OCI-LY1 (cell line): ENCODE data around the gene ASPSCR1.

Experiments
- H2AFZ ChIP-seq: fragments of 200-600 bp; sonication (generic), shearing (Covaris generic); 2 replicates; pipeline ENCODE4 v1.6.0; 2014; ENCODE audit warnings: antibody characterized with exemption, mild to moderate bottlenecking, low read length
- H3F3A ChIP-seq: fragments of 200-600 bp; sonication (generic), shearing (Covaris generic); 2 replicates; pipeline ENCODE4 v1.6.0; 2014; ENCODE audit warnings: mild to moderate bottlenecking, antibody characterized with exemption, low read length, moderate library complexity; ENCODE audit not compliant: insufficient read depth
- H3K27ac ChIP-seq: fragments of 200-600 bp; sonication (generic); 2 replicates; pipeline ENCODE4 v1.5.1; 2014; ENCODE audit warnings: low read length, mixed run types, mild to moderate bottlenecking, low read depth; ENCODE audit not compliant: poor library complexity, severe bottlenecking
- H3K27me3 ChIP-seq: fragments of 200-600 bp; sonication (generic); 2 replicates; pipeline ENCODE4 v1.6.0; 2014; ENCODE audit warnings: antibody characterized with exemption, mild to moderate bottlenecking, low read length, moderate library complexity; ENCODE audit not compliant: insufficient read depth
- H3K36me3 ChIP-seq: fragments of 200-600 bp; sonication (generic); 2 replicates; pipeline ENCODE4 v1.6.1; 2014; ENCODE audit warnings: mild to moderate bottlenecking, antibody characterized with exemption, low read length, moderate library complexity, mixed read lengths; ENCODE audit not compliant: insufficient read depth
- H3K4me1 ChIP-seq: fragments of 200-600 bp; sonication (generic); 2 replicates; pipeline ENCODE4 v1.5.1; 2014; ENCODE audit warnings: mild to moderate bottlenecking, low read length, moderate library complexity; ENCODE audit not compliant: insufficient read depth, severe bottlenecking
- H3K4me2 ChIP-seq: fragments of 200-600 bp; sonication (generic), shearing (Covaris generic); 2 replicates; pipeline ENCODE4 v1.6.1; 2014; ENCODE audit warnings: low read length
- H3K4me3 ChIP-seq: fragments of 200-600 bp; sonication (generic); 2 replicates; pipeline ENCODE4 v1.5.1; 2014; ENCODE audit warnings: low read length, low read depth, mild to moderate bottlenecking, mixed read lengths; ENCODE audit not compliant: poor library complexity, severe bottlenecking
- H3K79me2 ChIP-seq: fragments of 200-600 bp; shearing (Covaris generic); 2 replicates; pipeline ENCODE4 v1.6.1; 2016; ENCODE audit warnings: mixed run types, low read length, mixed read lengths; ENCODE audit not compliant: insufficient read depth
- H3K9ac ChIP-seq: fragments of 200-600 bp; sonication (generic), shearing (Covaris generic); 2 replicates; pipeline ENCODE4 v1.6.1; 2014; ENCODE audit warnings: mild to moderate bottlenecking, low read length, mixed read lengths
- H3K9me2 ChIP-seq: fragments of 200-600 bp; sonication (generic), shearing (Covaris generic); 2 replicates; pipeline ENCODE4 v1.6.1; 2014; ENCODE audit warnings: low read depth, mild to moderate bottlenecking, low read length, mixed read lengths
- H3K9me3 ChIP-seq: fragments of 200-600 bp; shearing (Covaris generic); 2 replicates; pipeline ENCODE4 v1.6.1; 2014; ENCODE audit warnings: low read length, mixed read lengths
- H4K20me1 ChIP-seq: fragments of 200-600 bp; sonication (generic), shearing (Covaris generic); 2 replicates; pipeline ENCODE4 v1.6.0; 2016; ENCODE audit warnings: mild to moderate bottlenecking, low read length; ENCODE audit not compliant: insufficient read depth
- EZH2 ChIP-seq: fragments of 200-600 bp; sonication (generic), shearing (Covaris generic); IDR thresholded peaks from 2 replicates; pipeline ENCODE4 v1.8.0; 2017; ENCODE audit warnings: borderline replicate concordance, mixed run types, mild to moderate bottlenecking, antibody characterized with exemption, low read length, moderate library complexity, mixed read lengths
- TF ChIP-seq, protein P1 (sequence below): fragments of 200-600 bp; sonication (generic), shearing (Covaris generic); IDR thresholded peaks from 2 replicates; pipeline ENCODE4 v1.5.1; 2017; ENCODE audit warnings: mild to moderate bottlenecking, antibody characterized with exemption, low read length, moderate library complexity, mixed read lengths

ASPSCR1 gene

DNA sequence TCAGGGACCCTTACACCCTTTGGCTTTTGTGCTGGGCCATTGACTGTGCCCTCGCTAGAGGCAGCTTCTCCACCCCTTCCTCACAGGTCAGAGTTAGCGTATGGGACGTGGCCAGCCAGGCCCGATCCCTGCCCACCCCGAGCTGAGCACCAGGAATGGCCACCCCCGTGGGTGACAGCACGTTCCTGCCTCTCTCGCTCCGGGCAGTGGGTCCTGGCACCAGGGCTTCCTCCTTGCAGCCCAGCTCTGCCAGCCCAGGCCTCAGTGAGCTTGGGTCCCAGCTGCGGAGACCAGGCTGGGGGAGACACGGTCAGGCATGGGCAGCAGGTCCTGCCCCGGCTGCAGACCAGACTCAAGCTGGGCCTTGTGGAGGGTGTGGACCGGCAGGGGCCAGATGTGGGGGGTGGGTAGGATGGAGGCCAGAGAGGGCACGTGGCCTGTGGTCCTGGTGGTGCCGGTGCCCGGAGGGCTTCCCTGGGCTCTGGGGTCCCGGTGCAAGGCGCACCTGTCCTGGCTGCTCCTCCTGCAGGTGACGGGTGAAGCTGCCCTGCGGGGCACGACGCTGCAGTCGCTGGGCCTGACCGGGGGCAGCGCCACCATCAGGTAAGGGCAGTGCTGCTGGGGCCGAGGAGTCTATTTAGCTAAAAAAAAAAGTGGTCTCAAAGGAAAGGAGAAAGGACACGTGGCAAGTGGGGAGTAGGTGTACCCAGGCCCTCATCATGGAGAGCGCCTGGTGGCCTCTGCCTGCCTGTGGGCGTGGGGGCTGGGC lies 18.2 kb downstream of the ASPSCR1 start:
- Histone ChIP-seq H3K9me3 (no peaks in the 10 kb centered on the region), H3K79me2 (no peaks in the 10 kb centered on the region), H3K36me3 (no peaks in the 10 kb centered on the region), H3K4me1 (no peaks in the 10 kb centered on the region), H3F3A (no peaks in the 10 kb centered on the region), H4K20me1 (no peaks in the 10 kb centered on the region), H2AFZ (no peak overlapping the region), H3K4me2 (no peak overlapping the region), H3K27ac (no peak overlapping the region), H3K9me2 (no peaks in the 10 kb centered on the region), H3K27me3 (no peaks in the 10 kb centered on the region), H3K9ac (no peak overlapping the region), H3K4me3 (no peak overlapping the region)
- no peak for TF ChIP-seq EZH2
- TF ChIP-seq, protein P1, sequence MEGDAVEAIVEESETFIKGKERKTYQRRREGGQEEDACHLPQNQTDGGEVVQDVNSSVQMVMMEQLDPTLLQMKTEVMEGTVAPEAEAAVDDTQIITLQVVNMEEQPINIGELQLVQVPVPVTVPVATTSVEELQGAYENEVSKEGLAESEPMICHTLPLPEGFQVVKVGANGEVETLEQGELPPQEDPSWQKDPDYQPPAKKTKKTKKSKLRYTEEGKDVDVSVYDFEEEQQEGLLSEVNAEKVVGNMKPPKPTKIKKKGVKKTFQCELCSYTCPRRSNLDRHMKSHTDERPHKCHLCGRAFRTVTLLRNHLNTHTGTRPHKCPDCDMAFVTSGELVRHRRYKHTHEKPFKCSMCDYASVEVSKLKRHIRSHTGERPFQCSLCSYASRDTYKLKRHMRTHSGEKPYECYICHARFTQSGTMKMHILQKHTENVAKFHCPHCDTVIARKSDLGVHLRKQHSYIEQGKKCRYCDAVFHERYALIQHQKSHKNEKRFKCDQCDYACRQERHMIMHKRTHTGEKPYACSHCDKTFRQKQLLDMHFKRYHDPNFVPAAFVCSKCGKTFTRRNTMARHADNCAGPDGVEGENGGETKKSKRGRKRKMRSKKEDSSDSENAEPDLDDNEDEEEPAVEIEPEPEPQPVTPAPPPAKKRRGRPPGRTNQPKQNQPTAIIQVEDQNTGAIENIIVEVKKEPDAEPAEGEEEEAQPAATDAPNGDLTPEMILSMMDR, result no peak

DNA sequence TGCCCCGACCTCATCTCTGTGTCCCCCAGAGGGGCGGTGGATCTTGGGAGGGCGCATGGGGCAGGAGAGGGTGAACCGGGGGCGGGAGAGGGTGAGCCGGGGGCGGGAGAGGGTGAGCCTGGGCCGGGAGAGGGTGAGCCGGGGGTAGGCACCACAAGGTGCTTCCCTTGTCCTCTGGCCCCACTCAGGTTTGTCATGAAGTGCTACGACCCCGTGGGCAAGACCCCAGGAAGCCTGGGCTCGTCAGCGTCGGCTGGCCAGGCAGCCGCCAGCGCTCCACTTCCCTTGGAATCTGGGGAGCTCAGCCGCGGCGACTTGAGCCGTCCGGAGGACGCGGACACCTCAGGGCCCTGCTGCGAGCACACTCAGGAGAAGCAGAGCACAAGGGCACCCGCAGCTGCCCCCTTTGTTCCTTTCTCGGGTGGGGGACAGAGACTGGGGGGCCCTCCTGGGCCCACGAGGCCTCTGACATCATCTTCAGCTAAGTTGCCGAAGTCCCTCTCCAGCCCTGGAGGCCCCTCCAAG lies 18.9 kb downstream of the ASPSCR1 start:
- H3K27me3 ChIP-seq, result no peaks in the 10 kb centered on the region
- no peak overlapping the region for H2AFZ ChIP-seq

GRCh38 chr17:81996757-81997441 lies 19.5 kb downstream of the ASPSCR1 start:
- no peak overlapping the region for H3K27ac ChIP-seq
- no peaks in the 10 kb centered on the region for H3F3A ChIP-seq
- H3K9ac ChIP-seq, result no peak overlapping the region
- H3K9me2 ChIP-seq, result no peaks in the 10 kb centered on the region
- H3K9me3 ChIP-seq, result no peaks in the 10 kb centered on the region
- no peaks in the 10 kb centered on the region for H3K79me2 ChIP-seq
- no peaks in the 10 kb centered on the region for H3K36me3 ChIP-seq
- H2AFZ ChIP-seq, result no peak overlapping the region
- H3K4me2 ChIP-seq, result no peak overlapping the region
- H4K20me1 ChIP-seq, result no peaks in the 10 kb centered on the region
- TF ChIP-seq EZH2, result no peak
- TF ChIP-seq, protein P1, result no peak
- H3K4me1 ChIP-seq, result no peaks in the 10 kb centered on the region
- H3K27me3 ChIP-seq, result no peaks in the 10 kb centered on the region
- H3K4me3 ChIP-seq, result no peak overlapping the region

More for the DNA sequence above, 18.9 kb downstream of the ASPSCR1 start:
- no peaks in the 10 kb centered on the region for H3K9me3 ChIP-seq
- H3F3A ChIP-seq, result no peaks in the 10 kb centered on the region
- H3K9me2 ChIP-seq, result no peaks in the 10 kb centered on the region
- H3K4me1 ChIP-seq, result no peaks in the 10 kb centered on the region
- H3K36me3 ChIP-seq, result no peaks in the 10 kb centered on the region
- no peak overlapping the region for H3K9ac ChIP-seq
- no peaks in the 10 kb centered on the region for H4K20me1 ChIP-seq
- no peaks in the 10 kb centered on the region for H3K79me2 ChIP-seq
- no peak overlapping the region for H3K4me2 ChIP-seq
- no peak overlapping the region for H3K4me3 ChIP-seq
- TF ChIP-seq, protein P1, result no peak
- TF ChIP-seq EZH2, result no peak
- no peak overlapping the region for H3K27ac ChIP-seq
